ENCODE results near the gene RNLS. TPM values are rescaled to one million over a fixed set of nuclear protein-coding genes. Genes with fewer than 3 reads are reported as not detected.

The RNLS gene
- total and polyA plus RNA-seq, 2 of the 4 experiments (the other 2 are of a cell fraction), result 4.5 to 7.0 TPM

GRCh38 chr10:88293073-88293472, 290.0 kb downstream of the RNLS start:
- TF ChIP-seq ELK1 (IDR thresholded peaks at IDR 0.05; ENCODE audit: borderline replicate concordance, low read depth, low read length) (no peak), MXI1 (IDR thresholded peaks at IDR 0.05; ENCODE audit: borderline replicate concordance, low read depth, low read length) (no peak), RFX5 (IDR thresholded peaks at IDR 0.05; ENCODE audit: low read depth, low read length) (no peak), CHD1 (IDR thresholded peaks at IDR 0.05; ENCODE audit: low read depth, low read length) (no peak), MAFK (IDR thresholded peaks at IDR 0.05; ENCODE audit: low read depth, low read length) (no peak), POLR2A (IDR thresholded peaks at IDR 0.05; ENCODE audit: low read depth, low read length) (no peak), USF2 (IDR thresholded peaks at IDR 0.05; ENCODE audit: low read depth, low read length) (no peak), SMC3 (IDR thresholded peaks at IDR 0.05; ENCODE audit: low read depth, low read length) (no peak), FOS (IDR thresholded peaks at IDR 0.05; ENCODE audit: low read depth, low read length) (no peak), RAD21 (IDR thresholded peaks at IDR 0.05; ENCODE audit: low read length) (no peak), RCOR1 (IDR thresholded peaks at IDR 0.05; ENCODE audit: insufficient replicate concordance, low read length) (no peak), CEBPB (IDR thresholded peaks at IDR 0.05; ENCODE audit: low read depth, low read length) (no peak), NFE2L2 (IDR thresholded peaks at IDR 0.05; ENCODE audit: low read depth, low read length) (no peak), BHLHE40 (IDR thresholded peaks at IDR 0.05; ENCODE audit: low read depth, low read length) (no peak), CTCF (conservative IDR thresholded peaks at IDR 0.05; ENCODE audit: low read depth, low read length) (no peak), MAZ (IDR thresholded peaks at IDR 0.05; ENCODE audit: borderline replicate concordance, low read depth, low read length) (no peak)
- in situ Hi-C loops (cut with MboI; ENCODE audit: low sequenced_read_pairs), result no loop called here
- ATAC-seq (ENCODE audit: low read depth) (peak; percentile 44), DNase-seq (peak; percentile 29)
- H4K20me1 ChIP-seq (ENCODE audit: insufficient read depth, low read length), result no peaks in the 10 kb centered on the region
- H3K4ac ChIP-seq (ENCODE audit: low read depth, low read length), result no peak overlapping the region
- no TSS peak for BruUV-seq (replicated peaks)
- no peak overlapping the region for H2AFZ ChIP-seq (replicated peaks; ENCODE audit: low read length, poor library complexity)
- no peak overlapping the region for H2BK120ac ChIP-seq (ENCODE audit: low read depth, low read length)
- H4K5ac ChIP-seq (ENCODE audit: low read depth, low read length), result no peak overlapping the region
- no peak overlapping the region; the same call in 1 of the 2 replicates for H3K4me2 ChIP-seq (ENCODE audit: low read depth, low read length)
- H4K8ac ChIP-seq (ENCODE audit: low read depth in 2 of 2, low read length in 2 of 2), result no peak overlapping the region
- POLR2A ChIA-PET (ENCODE audit: unreplicated experiment), result no interaction called here
- H3K4me1 ChIP-seq (ENCODE audit: control insufficient read depth, insufficient read depth, low read length), result peaks cover 7% of the 10 kb centered on the region
- intact Hi-C loops (cut with micrococcal nuclease), result no loop called here
- H3K79me1 ChIP-seq (ENCODE audit: low read depth in 1 of 2, low read length in 2 of 2), result no peaks in the 10 kb centered on the region
- H3K36me3 ChIP-seq (ENCODE audit: control insufficient read depth, insufficient read depth, low read length), result no peaks in the 10 kb centered on the region
- no peaks in the 10 kb centered on the region for H3K9me3 ChIP-seq (ENCODE audit: control insufficient read depth, insufficient read depth, low read length)
- H3K27ac ChIP-seq (ENCODE audit: insufficient read depth, low read length), result no peak overlapping the region
- no peak overlapping the region for H3K9ac ChIP-seq (ENCODE audit: low read depth, low read length)
- no peak overlapping the region for H2AK5ac ChIP-seq (ENCODE audit: low read depth, low read length)
- H2AK9ac ChIP-seq (replicated peaks; ENCODE audit: low read depth, low read length, poor library complexity), result no peak overlapping the region
- no peak overlapping the region for H3K18ac ChIP-seq (ENCODE audit: low read depth, low read length)
- no peak overlapping the region for H4K91ac ChIP-seq (ENCODE audit: insufficient read depth, low read depth, low read length)
- no peaks in the 10 kb centered on the region for H3K27me3 ChIP-seq (ENCODE audit: control insufficient read depth, insufficient read depth, low read length)
- H2BK15ac ChIP-seq (ENCODE audit: low read depth, low read length), result no peak overlapping the region
- H3K56ac ChIP-seq (ENCODE audit: extremely low read depth, insufficient read depth, low read length), result no peak overlapping the region
- WGBS, 2 experiments (ENCODE audit: extremely low coverage in 2 of 2, insufficient read length in 1 of 2), result no CpG with 5 or more reads among the region's 1 CpG
- H3K4me3 ChIP-seq (ENCODE audit: insufficient read depth, low read depth, low read length), result no peak overlapping the region
- H2BK5ac ChIP-seq (ENCODE audit: low read depth, low read length, poor library complexity, severe bottlenecking), result no peak overlapping the region
- CTCF ChIA-PET, result interaction anchor here (0.5 to 1.2 kb wide), 3 partner anchors 9 to 522 kb away, joined by 3 to 4 read pairs (median 4); no protein-coding TSS in a partner anchor
- no peak overlapping the region for H3K23ac ChIP-seq (ENCODE audit: low read depth, low read length)
- no peak overlapping the region for H2BK20ac ChIP-seq (ENCODE audit: low read depth, low read length)
- dilution Hi-C loops (cut with HindIII; ENCODE audit: low sequenced_read_pairs, unreplicated experiment), result no loop called here
- H3K9me1 ChIP-seq (ENCODE audit: insufficient read depth, low read length), result no peaks in the 10 kb centered on the region; the same call in 1 of the 2 replicates
- no peak overlapping the region for H3K14ac ChIP-seq (replicated peaks; ENCODE audit: low read depth, low read length)

Data from IMR-90 (cell line).